SK-N-SH treated with all-trans-retinoic acid at 6 μM for 48 hours (cell line): ENCODE data around the gene PERM1.
A peak's percentile ranks its signal among the peaks of the same experiment; 100 is the strongest.

Source experiments
- ATAC-seq: fragments of 200-7000 bp; cut with Tn5 transposase; 3 replicates; pipeline ENCODE4 v1.9.1; 2020; ENCODE audit warnings: mild to moderate bottlenecking, moderate library complexity
- ISL1 ChIP-seq: fragments of 250-450 bp; sonication (Bioruptor Pico); IDR thresholded peaks from 2 replicates; pipeline ENCODE4 v2.1.2; 2022; ENCODE audit warnings: mild to moderate bottlenecking, moderate library complexity
- PPARA ChIP-seq: fragments of 250-450 bp; sonication (Bioruptor Pico); IDR thresholded peaks from 2 replicates; pipeline ENCODE4 v1.5.0; 2020; ENCODE audit warnings: mild to moderate bottlenecking, borderline replicate concordance
- RARB ChIP-seq: fragments of 250-450 bp; sonication (Bioruptor Pico); IDR thresholded peaks from 2 replicates; pipeline ENCODE4 v1.8.0; 2021; ENCODE audit warnings: mild to moderate bottlenecking, moderate library complexity
- TCF4 ChIP-seq: fragments of 250-450 bp; sonication (Bioruptor Pico); IDR thresholded peaks from 2 replicates; pipeline ENCODE4 v1.8.0; 2021; ENCODE audit warnings: mild to moderate bottlenecking, moderate library complexity, borderline replicate concordance
- TOX ChIP-seq: fragments of 250-450 bp; sonication (Bioruptor Pico); IDR thresholded peaks from 2 replicates; pipeline ENCODE4 v1.8.0; 2021; ENCODE audit warnings: mild to moderate bottlenecking, moderate library complexity, borderline replicate concordance
- ZC3H10 ChIP-seq: fragments of 250-450 bp; sonication (Bioruptor Pico); IDR thresholded peaks from 2 replicates; pipeline ENCODE4 v1.5.1; 2021; ENCODE audit warnings: mild to moderate bottlenecking, moderate library complexity
- ZNF70 ChIP-seq: fragments of 450-650 bp; formaldehyde crosslinking; IDR thresholded peaks from 2 replicates; pipeline ENCODE4 v1.5.0; 2020; ENCODE audit warnings: mild to moderate bottlenecking, moderate library complexity
- ZNF8 ChIP-seq: fragments of 450-650 bp; formaldehyde crosslinking; IDR thresholded peaks from 2 replicates; pipeline ENCODE4 v1.5.0; 2020; ENCODE audit warnings: mild to moderate bottlenecking, moderate library complexity
- TF ChIP-seq, protein P1 (sequence below): fragments of 250-450 bp; sonication (Bioruptor Pico); IDR thresholded peaks from 2 replicates; pipeline ENCODE4 v1.5.1; 2021; ENCODE audit warnings: mild to moderate bottlenecking, moderate library complexity
- TF ChIP-seq, protein P2 (sequence below): fragments of 250-450 bp; sonication (Bioruptor Pico); IDR thresholded peaks from 2 replicates; pipeline ENCODE4 v1.5.0; 2020; ENCODE audit warnings: mild to moderate bottlenecking, moderate library complexity

PERM1 gene

DNA sequence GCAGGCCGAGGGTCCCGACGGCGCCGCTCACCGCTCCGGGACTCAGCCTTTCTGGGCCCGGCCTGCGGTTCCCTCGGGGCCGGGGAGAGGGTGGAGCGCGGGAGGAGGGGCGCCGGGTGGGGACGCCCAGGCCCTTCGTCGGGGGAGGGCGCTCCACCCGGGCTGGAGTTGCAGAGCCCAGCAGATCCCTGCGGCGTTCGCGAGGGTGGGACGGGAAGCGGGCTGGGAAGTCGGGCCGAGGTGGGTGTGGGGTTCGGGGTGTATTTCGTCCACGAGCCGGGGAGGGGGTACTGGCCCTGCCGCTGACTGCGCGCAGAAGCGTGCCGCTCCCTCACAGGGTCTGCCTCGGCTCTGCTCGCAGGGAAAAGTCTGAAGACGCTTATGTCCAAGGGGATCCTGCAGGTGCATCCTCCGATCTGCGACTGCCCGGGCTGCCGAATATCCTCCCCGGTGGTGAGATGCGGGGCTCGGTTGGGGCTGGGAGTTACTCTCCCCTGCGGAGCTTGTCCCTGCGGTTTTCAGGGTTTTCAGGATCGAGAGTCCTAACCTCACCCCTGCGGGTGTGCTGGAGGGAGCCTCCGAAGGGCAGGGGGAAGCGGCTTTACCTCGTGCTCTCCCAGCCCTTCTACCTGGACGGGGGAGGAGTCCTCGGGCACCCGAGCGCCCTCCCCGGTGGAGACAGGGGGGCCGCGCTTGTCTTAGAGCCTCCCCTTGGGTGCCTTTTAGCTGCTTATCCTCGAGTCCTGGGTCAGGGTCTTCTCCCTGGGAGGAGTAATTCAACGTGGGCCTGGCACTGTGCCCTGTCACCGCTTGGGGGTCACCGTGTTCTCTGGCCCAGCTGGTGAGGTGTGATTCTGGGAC is 56.1 kb downstream of the PERM1 start:
- no peak for TF ChIP-seq TOX
- no peak for TF ChIP-seq ISL1
- TF ChIP-seq, protein P1, sequence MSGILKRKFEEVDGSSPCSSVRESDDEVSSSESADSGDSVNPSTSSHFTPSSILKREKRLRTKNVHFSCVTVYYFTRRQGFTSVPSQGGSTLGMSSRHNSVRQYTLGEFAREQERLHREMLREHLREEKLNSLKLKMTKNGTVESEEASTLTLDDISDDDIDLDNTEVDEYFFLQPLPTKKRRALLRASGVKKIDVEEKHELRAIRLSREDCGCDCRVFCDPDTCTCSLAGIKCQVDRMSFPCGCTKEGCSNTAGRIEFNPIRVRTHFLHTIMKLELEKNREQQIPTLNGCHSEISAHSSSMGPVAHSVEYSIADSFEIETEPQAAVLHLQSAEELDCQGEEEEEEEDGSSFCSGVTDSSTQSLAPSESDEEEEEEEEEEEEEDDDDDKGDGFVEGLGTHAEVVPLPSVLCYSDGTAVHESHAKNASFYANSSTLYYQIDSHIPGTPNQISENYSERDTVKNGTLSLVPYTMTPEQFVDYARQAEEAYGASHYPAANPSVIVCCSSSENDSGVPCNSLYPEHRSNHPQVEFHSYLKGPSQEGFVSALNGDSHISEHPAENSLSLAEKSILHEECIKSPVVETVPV (CRISPR knock-in tag), result no peak
- no peak for TF ChIP-seq RARB (CRISPR knock-in tag)
- no peak for TF ChIP-seq PPARA (CRISPR knock-in tag)
- no peak for TF ChIP-seq ZNF8 (CRISPR knock-in tag)
- no peak for TF ChIP-seq ZNF70 (CRISPR knock-in tag)
- TF ChIP-seq, protein P2, sequence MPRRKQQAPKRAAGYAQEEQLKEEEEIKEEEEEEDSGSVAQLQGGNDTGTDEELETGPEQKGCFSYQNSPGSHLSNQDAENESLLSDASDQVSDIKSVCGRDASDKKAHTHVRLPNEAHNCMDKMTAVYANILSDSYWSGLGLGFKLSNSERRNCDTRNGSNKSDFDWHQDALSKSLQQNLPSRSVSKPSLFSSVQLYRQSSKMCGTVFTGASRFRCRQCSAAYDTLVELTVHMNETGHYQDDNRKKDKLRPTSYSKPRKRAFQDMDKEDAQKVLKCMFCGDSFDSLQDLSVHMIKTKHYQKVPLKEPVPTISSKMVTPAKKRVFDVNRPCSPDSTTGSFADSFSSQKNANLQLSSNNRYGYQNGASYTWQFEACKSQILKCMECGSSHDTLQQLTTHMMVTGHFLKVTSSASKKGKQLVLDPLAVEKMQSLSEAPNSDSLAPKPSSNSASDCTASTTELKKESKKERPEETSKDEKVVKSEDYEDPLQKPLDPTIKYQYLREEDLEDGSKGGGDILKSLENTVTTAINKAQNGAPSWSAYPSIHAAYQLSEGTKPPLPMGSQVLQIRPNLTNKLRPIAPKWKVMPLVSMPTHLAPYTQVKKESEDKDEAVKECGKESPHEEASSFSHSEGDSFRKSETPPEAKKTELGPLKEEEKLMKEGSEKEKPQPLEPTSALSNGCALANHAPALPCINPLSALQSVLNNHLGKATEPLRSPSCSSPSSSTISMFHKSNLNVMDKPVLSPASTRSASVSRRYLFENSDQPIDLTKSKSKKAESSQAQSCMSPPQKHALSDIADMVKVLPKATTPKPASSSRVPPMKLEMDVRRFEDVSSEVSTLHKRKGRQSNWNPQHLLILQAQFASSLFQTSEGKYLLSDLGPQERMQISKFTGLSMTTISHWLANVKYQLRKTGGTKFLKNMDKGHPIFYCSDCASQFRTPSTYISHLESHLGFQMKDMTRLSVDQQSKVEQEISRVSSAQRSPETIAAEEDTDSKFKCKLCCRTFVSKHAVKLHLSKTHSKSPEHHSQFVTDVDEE, result no peak
- TF ChIP-seq TCF4 (CRISPR knock-in tag), result no peak
- TF ChIP-seq ZC3H10 (CRISPR knock-in tag), result no peak
- peak; percentile 40 for ATAC-seq
